OCI-LY3 (cell line): ENCODE results near the gene RGPD3.
"Not testable (repeated sequence)": the region's sequence is repeated elsewhere in the genome, so short reads cannot be mapped to it uniquely, and the experiment has no call there.

Source experiments
- EZH2phosphoT487 ChIP-seq: fragments of 200-600 bp; shearing (Covaris generic); IDR thresholded peaks from 2 replicates; pipeline ENCODE4 v1.6.1; 2018; ENCODE audit warnings: antibody characterized with exemption, mixed run types, low read depth
- TF ChIP-seq, protein P1 (sequence below): fragments of 200-600, 300-600 bp; sonication (generic); IDR thresholded peaks from 2 replicates; pipeline ENCODE4 v1.5.1; 2014; ENCODE audit warnings: antibody characterized with exemption, low read length, low read depth

DNA sequence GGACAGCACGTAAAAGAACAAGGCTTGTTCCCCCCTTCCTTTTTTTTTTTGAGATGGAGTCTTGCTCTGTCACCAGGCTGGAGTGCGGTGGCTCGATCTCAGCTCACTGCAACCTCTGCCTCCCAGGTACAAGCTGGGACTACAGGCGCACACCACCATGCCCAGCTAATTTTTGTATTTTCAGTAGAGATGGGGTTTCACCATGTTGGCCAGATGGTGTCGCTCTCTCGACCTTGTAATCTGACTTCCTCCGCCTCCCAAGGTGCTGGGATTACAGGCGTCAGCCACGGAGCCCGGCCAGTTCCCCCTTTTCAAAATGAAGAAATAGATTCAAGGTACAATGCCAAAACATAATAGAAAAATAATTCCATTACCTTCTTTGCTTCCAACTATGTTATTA, 6.3 kb downstream of the RGPD3 start:
- TF ChIP-seq, protein P1, sequence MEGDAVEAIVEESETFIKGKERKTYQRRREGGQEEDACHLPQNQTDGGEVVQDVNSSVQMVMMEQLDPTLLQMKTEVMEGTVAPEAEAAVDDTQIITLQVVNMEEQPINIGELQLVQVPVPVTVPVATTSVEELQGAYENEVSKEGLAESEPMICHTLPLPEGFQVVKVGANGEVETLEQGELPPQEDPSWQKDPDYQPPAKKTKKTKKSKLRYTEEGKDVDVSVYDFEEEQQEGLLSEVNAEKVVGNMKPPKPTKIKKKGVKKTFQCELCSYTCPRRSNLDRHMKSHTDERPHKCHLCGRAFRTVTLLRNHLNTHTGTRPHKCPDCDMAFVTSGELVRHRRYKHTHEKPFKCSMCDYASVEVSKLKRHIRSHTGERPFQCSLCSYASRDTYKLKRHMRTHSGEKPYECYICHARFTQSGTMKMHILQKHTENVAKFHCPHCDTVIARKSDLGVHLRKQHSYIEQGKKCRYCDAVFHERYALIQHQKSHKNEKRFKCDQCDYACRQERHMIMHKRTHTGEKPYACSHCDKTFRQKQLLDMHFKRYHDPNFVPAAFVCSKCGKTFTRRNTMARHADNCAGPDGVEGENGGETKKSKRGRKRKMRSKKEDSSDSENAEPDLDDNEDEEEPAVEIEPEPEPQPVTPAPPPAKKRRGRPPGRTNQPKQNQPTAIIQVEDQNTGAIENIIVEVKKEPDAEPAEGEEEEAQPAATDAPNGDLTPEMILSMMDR = not testable (repeated sequence)
- not testable (repeated sequence) for TF ChIP-seq EZH2phosphoT487
